GM12878 (cell line): ENCODE measurements around the gene GAGE2A.
"Not testable (repeated sequence)": the region's sequence is repeated elsewhere in the genome, so short reads cannot be mapped to it uniquely, and the experiment has no call there.

Source experiments
- BCL11A ChIP-seq: IDR thresholded peaks from 2 replicates; pipeline ENCODE4 v1.6.1; 2011; ENCODE audit warnings: low read depth, low read length
- CBX3 ChIP-seq: fragments of 200-600 bp; sonication (generic); IDR thresholded peaks from 2 replicates; pipeline ENCODE4 v1.6.1; 2016; ENCODE audit warnings: low read depth, borderline replicate concordance
- CTCF ChIP-seq, 3 experiments: IDR thresholded peaks in 2 of 3; conservative IDR thresholded peaks in 1 of 3; 2 replicates each; pipeline ENCODE4 v1.5.1; 2011; ENCODE audit warnings: low read depth in 3 of 3, low read length in 3 of 3, mild to moderate bottlenecking in 3 of 3, control low read depth in 2 of 3, moderate library complexity in 2 of 3, inconsistent platforms in 1 of 3, mixed read lengths in 1 of 3; ENCODE audit not compliant: control insufficient read depth in 2 of 3, insufficient read depth in 1 of 3; ENCODE audit errors: extremely low read depth in 1 of 3
- MEF2A ChIP-seq: IDR thresholded peaks from 2 replicates; pipeline ENCODE4 v1.6.1; 2011; ENCODE audit warnings: low read depth, mild to moderate bottlenecking, low read length, moderate library complexity; ENCODE audit not compliant: insufficient read depth
- POLR2A ChIP-seq: IDR thresholded peaks from 2 replicates; pipeline ENCODE4 v1.6.1; 2011; ENCODE audit warnings: low read depth, mild to moderate bottlenecking, low read length
- POLR2AphosphoS5 ChIP-seq: IDR thresholded peaks from 2 replicates; pipeline ENCODE4 v1.6.1; 2011; ENCODE audit warnings: mild to moderate bottlenecking, low read length, inconsistent platforms
- TARDBP ChIP-seq: IDR thresholded peaks from 2 replicates; pipeline ENCODE4 v1.6.1; 2016; ENCODE audit warnings: borderline replicate concordance
- YY1 ChIP-seq: IDR thresholded peaks from 2 replicates; pipeline ENCODE4 v1.6.1; 2011; ENCODE audit warnings: low read depth, mild to moderate bottlenecking, low read length
- ZSCAN29 ChIP-seq: fragments of 450-650 bp; IDR thresholded peaks from 2 replicates; pipeline ENCODE4 v1.6.1; 2017; ENCODE audit warnings: mild to moderate bottlenecking, moderate library complexity
- TF ChIP-seq, protein P1 (sequence below): fragments of 450-650 bp; formaldehyde crosslinking; IDR thresholded peaks from 2 replicates; pipeline ENCODE4 v1.4.0; 2020; ENCODE audit warnings: mild to moderate bottlenecking, moderate library complexity

GRCh38 chrX:49590488-49590887 is 1.2 kb downstream of the GAGE2A start:
- TF ChIP-seq CTCF (IDR thresholded peaks at IDR 0.05 in 2 of 3, conservative IDR thresholded peaks at IDR 0.05 in 1 of 3; ENCODE audit: control insufficient read depth in 2 of 3, extremely low read depth in 1 of 3, insufficient read depth in 1 of 3, low read depth in 3 of 3, low read length in 3 of 3); BCL11A; POLR2AphosphoS5; POLR2A; MEF2A; ZSCAN29; TARDBP; CBX3; YY1: not testable (repeated sequence)
- TF ChIP-seq, protein P1, sequence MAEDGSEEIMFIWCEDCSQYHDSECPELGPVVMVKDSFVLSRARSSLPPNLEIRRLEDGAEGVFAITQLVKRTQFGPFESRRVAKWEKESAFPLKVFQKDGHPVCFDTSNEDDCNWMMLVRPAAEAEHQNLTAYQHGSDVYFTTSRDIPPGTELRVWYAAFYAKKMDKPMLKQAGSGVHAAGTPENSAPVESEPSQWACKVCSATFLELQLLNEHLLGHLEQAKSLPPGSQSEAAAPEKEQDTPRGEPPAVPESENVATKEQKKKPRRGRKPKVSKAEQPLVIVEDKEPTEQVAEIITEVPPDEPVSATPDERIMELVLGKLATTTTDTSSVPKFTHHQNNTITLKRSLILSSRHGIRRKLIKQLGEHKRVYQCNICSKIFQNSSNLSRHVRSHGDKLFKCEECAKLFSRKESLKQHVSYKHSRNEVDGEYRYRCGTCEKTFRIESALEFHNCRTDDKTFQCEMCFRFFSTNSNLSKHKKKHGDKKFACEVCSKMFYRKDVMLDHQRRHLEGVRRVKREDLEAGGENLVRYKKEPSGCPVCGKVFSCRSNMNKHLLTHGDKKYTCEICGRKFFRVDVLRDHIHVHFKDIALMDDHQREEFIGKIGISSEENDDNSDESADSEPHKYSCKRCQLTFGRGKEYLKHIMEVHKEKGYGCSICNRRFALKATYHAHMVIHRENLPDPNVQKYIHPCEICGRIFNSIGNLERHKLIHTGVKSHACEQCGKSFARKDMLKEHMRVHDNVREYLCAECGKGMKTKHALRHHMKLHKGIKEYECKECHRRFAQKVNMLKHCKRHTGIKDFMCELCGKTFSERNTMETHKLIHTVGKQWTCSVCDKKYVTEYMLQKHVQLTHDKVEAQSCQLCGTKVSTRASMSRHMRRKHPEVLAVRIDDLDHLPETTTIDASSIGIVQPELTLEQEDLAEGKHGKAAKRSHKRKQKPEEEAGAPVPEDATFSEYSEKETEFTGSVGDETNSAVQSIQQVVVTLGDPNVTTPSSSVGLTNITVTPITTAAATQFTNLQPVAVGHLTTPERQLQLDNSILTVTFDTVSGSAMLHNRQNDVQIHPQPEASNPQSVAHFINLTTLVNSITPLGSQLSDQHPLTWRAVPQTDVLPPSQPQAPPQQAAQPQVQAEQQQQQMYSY (CRISPR knock-in tag), result not testable (repeated sequence)
